ENCODE measurements around the gene HLX.

HLX gene

GRCh38 chr1:220926146-220926545 lies 46.9 kb downstream of the HLX start:
- DNase-seq: no peak

- DNase-seq: no peak
These were observed 48.2 kb downstream of the HLX start for GRCh38 chr1:220927442-220927841.

GRCh38 chr1:220928320-220928719 lies 49.1 kb downstream of the HLX start:
- no peak for DNase-seq

- DNase-seq: no peak
These were observed 49.6 kb downstream of the HLX start for GRCh38 chr1:220928725-220929300.

GRCh38 chr1:220929304-220929703 lies 50.1 kb downstream of the HLX start:
- DNase-seq: no peak
